VCaP (cell line): ENCODE measurements around the gene CDK6.

Experiments
- H3K27ac ChIP-seq: fragments of 450-650 bp; 2 replicates; pipeline ENCODE4 v1.5.1; 2017
- CTCF ChIP-seq: fragments of 450-650 bp; conservative IDR thresholded peaks from 2 replicates; pipeline ENCODE4 v1.5.1; 2017; ENCODE audit warnings: mild to moderate bottlenecking, moderate library complexity

CDK6 gene

DNA sequence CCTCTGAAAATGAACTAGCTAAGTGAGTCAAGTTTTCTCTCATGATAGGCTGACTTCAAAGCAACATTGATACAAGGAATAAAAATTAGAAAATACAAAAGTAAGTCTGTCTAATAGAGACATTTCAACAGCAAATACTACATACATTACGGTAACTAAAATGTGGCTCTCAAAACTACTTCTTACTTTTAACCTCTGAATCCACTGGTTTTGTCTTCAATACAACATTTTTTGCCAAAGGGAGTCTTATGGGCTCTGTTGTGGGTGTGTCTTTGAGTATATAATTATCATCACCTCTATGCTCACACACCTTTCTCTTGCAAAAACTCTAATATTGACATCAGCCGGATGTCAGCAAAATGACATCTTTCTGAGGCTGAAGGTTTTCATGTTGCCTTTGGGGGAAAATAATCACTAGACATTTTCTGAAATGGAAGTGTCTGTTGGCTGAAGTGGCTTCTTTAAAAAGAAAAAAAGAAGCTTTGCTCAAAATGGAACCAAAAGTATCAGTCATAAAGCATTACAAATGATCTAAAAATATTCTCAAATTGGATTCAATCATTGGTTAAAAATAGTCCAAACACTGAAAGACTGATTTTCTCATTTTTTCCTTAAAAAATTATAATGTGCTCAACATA lies 204.4 kb downstream of the CDK6 start:
- no peak for TF ChIP-seq CTCF
- no peak overlapping the region for H3K27ac ChIP-seq

- no peak overlapping the region for H3K27ac ChIP-seq
- TF ChIP-seq CTCF, result no peak
These were observed 205.1 kb downstream of the CDK6 start for GRCh38 chr7:92631067-92631849.

DNA sequence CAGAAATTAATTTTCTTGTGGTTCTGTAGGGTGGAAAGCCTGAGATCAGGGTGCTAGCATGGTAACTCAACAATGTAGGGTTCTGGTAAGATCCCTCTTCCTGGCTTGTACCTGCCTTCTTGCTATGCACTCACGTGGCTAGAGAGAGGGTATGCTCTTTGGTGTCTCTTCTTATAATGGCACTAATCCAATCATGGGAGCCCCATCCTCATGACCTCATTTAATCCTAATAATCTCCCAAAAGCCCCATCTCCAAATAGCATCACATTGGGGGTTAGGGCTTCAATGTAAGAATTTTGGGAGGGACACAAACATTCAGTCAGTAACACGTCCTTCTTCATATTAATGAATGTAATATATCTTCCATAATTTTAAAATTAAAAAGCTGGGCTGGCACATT lies 206.6 kb downstream of the CDK6 start:
- no peak for TF ChIP-seq CTCF
- H3K27ac ChIP-seq, result no peak overlapping the region

GRCh38 chr7:92627956-92628355 lies 208.4 kb downstream of the CDK6 start:
- no peak overlapping the region for H3K27ac ChIP-seq
- TF ChIP-seq CTCF, result no peak

DNA sequence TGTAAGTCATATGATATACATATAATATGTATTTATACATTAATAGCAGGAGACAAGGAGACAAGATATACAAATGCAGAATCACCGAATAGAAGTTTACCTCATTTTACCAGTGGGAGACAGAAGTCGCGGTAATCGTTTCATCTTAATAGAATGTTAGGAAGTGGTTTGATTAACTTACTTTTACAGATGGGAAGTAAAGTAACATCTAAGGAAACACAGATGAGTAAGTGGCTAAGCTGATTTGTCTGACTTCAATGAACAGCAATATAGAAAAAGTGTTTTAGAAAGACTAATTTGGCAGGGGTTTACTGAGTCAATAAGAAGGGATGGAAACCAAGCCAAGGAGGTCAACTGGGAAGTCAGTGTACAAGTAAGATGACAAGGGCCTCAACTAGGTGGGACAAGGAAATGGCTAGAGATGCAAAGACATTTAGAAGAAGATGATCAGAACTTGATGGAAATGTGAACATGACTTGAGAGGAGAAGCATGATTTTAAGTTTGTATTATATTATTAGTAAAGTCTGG lies 210.0 kb downstream of the CDK6 start:
- no peak overlapping the region for H3K27ac ChIP-seq
- no peak for TF ChIP-seq CTCF

- no peak for TF ChIP-seq CTCF
These were observed 210.8 kb downstream of the CDK6 start for GRCh38 chr7:92625617-92626016.

GRCh38 chr7:92624298-92624996 lies 211.9 kb downstream of the CDK6 start:
- no peak for TF ChIP-seq CTCF
- H3K27ac ChIP-seq, result no peak overlapping the region

More at GRCh38 chr7:92625617-92626016, 210.8 kb downstream of the CDK6 start:
- no peak overlapping the region for H3K27ac ChIP-seq
